ENCODE data around the gene NSG1. TPM values are rescaled to one million over a fixed set of nuclear protein-coding genes. Genes with fewer than 3 reads are reported as not detected.

Gene NSG1
- total and polyA plus RNA-seq, 2 of the 4 experiments (the other 2 are of a cell fraction) = 0.72 to 1.6 TPM

DNA sequence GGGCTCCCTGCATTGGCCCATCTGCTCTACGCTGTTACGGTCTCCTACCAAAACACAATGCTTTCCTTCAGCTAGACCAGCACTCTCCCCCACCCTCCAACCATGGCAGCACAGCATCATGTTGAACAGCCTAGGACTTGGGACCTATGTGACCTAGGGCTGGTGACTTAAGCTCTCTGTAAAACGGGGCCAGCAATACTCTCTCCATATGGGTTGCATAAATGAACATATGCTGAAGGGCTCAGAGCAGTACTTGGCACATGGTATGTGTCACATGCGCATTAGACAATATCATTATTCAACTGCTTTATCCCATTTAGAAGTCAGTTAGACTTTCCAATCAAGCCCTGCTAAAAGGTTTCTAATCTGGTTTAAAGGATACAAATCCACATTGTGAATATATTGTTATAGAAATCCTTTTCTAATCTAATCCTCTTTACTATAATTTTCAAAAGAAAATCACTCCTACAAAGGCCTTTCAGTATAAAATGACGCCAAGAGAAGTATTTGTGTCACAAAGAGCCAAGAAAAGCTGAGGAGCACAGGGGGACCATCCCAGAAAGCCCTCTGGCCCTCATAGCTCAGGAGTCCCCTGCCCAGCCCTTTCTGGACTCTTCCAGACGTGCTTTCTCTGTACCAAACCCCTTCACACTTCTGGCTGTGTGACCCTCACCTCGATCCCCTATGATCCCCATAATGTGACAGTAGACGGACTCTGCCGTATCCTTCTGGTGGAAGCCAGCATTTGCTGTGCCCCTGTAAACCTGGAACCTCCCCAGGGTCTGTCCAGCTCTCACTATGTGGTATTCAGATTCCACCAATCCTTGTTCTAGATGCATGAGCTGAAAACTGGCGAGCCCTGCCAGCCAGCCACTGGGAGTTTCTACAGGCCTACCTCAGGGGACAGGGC lies 42.3 kb downstream of the NSG1 start:
- no peak overlapping the region for H3K56ac ChIP-seq (ENCODE audit: extremely low read depth, insufficient read depth, low read length)
- no peak overlapping the region for H3K9ac ChIP-seq (ENCODE audit: low read depth, low read length)
- no peak overlapping the region for H4K91ac ChIP-seq (ENCODE audit: insufficient read depth, low read depth, low read length)
- peaks cover 4% of the 10 kb centered on the region; the same call in 1 of the 2 replicates for H3K4me1 ChIP-seq (ENCODE audit: control insufficient read depth, insufficient read depth, low read length)
- no peak overlapping the region for H3K27ac ChIP-seq (ENCODE audit: insufficient read depth, low read length)
- no peak for TF ChIP-seq POLR2A (IDR thresholded peaks at IDR 0.05; ENCODE audit: low read depth, low read length)
- no peak for TF ChIP-seq FOS (IDR thresholded peaks at IDR 0.05; ENCODE audit: low read depth, low read length)
- TF ChIP-seq, protein P1, sequence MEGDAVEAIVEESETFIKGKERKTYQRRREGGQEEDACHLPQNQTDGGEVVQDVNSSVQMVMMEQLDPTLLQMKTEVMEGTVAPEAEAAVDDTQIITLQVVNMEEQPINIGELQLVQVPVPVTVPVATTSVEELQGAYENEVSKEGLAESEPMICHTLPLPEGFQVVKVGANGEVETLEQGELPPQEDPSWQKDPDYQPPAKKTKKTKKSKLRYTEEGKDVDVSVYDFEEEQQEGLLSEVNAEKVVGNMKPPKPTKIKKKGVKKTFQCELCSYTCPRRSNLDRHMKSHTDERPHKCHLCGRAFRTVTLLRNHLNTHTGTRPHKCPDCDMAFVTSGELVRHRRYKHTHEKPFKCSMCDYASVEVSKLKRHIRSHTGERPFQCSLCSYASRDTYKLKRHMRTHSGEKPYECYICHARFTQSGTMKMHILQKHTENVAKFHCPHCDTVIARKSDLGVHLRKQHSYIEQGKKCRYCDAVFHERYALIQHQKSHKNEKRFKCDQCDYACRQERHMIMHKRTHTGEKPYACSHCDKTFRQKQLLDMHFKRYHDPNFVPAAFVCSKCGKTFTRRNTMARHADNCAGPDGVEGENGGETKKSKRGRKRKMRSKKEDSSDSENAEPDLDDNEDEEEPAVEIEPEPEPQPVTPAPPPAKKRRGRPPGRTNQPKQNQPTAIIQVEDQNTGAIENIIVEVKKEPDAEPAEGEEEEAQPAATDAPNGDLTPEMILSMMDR (conservative IDR thresholded peaks at IDR 0.05; ENCODE audit: low read depth, low read length) = no peak
- TF ChIP-seq CEBPB (IDR thresholded peaks at IDR 0.05; ENCODE audit: low read depth, low read length) = no peak
- TF ChIP-seq RAD21 (IDR thresholded peaks at IDR 0.05; ENCODE audit: low read length) = no peak
- dilution Hi-C loops (cut with HindIII; ENCODE audit: low sequenced_read_pairs, unreplicated experiment) = no loop called here
- no peak overlapping the region for H3K23ac ChIP-seq (ENCODE audit: low read depth, low read length)
- H3K27me3 ChIP-seq (ENCODE audit: control insufficient read depth, insufficient read depth, low read length) = no peaks in the 10 kb centered on the region
- intact Hi-C loops (cut with micrococcal nuclease) = no loop called here
- CTCF ChIA-PET = no interaction called here
- in situ Hi-C loops (cut with MboI; ENCODE audit: low sequenced_read_pairs) = no loop called here
- H2BK20ac ChIP-seq (ENCODE audit: low read depth, low read length) = no peak overlapping the region
- no TSS peak for BruUV-seq (replicated peaks)
- H2BK120ac ChIP-seq (ENCODE audit: low read depth, low read length) = no peak overlapping the region
- no peak overlapping the region for H3K14ac ChIP-seq (replicated peaks; ENCODE audit: low read depth, low read length)
- no peak overlapping the region for H2BK5ac ChIP-seq (ENCODE audit: low read depth, low read length, poor library complexity, severe bottlenecking)
- DNase-seq (no peak), ATAC-seq (ENCODE audit: low read depth) (no peak)
- peaks cover 21% of the 10 kb centered on the region for H3K36me3 ChIP-seq (ENCODE audit: control insufficient read depth, insufficient read depth, low read length)
- 93% methylated on average over 5 of the region's 10 CpGs; no CpG with 5 or more reads in 1 of the 2 experiments for WGBS, 2 experiments (ENCODE audit: extremely low coverage in 2 of 2, insufficient read length in 1 of 2)
- no peak overlapping the region for H3K4me3 ChIP-seq (ENCODE audit: insufficient read depth, low read depth, low read length)
- H4K5ac ChIP-seq (ENCODE audit: low read depth, low read length) = no peak overlapping the region
- H4K20me1 ChIP-seq (ENCODE audit: insufficient read depth, low read length) = peaks cover 3% of the 10 kb centered on the region; the same call in 1 of the 2 replicates
- POLR2A ChIA-PET (ENCODE audit: unreplicated experiment) = no interaction called here
- H3K9me1 ChIP-seq (ENCODE audit: insufficient read depth, low read length) = peaks cover 15% of the 10 kb centered on the region; the same call in 1 of the 2 replicates
- no peak overlapping the region; the same call in 1 of the 2 replicates for H3K4ac ChIP-seq (ENCODE audit: low read depth, low read length)
- H2AFZ ChIP-seq (replicated peaks; ENCODE audit: low read length, poor library complexity) = no peak overlapping the region
- no peaks in the 10 kb centered on the region for H3K9me3 ChIP-seq (ENCODE audit: control insufficient read depth, insufficient read depth, low read length)
- H2AK5ac ChIP-seq (ENCODE audit: low read depth, low read length) = no peak overlapping the region
- no peak overlapping the region for H3K4me2 ChIP-seq (ENCODE audit: low read depth, low read length)
- no peak overlapping the region for H3K18ac ChIP-seq (ENCODE audit: low read depth, low read length)
- no peak overlapping the region for H4K8ac ChIP-seq (ENCODE audit: low read depth in 2 of 2, low read length in 2 of 2)
- H2BK15ac ChIP-seq (ENCODE audit: low read depth, low read length) = no peak overlapping the region
- H3K79me1 ChIP-seq (ENCODE audit: low read depth in 1 of 2, low read length in 2 of 2) = peaks cover 4% of the 10 kb centered on the region in 2 experiments; a peak in 1 of 4 replicates
- no peak overlapping the region for H2AK9ac ChIP-seq (replicated peaks; ENCODE audit: low read depth, low read length, poor library complexity)
